A673 (cell line): ENCODE data around the gene HLCS. TPM values are rescaled to one million over a fixed set of nuclear protein-coding genes. Genes with fewer than 3 reads are reported as not detected.
A peak's percentile ranks its signal among the peaks of the same experiment; 100 is the strongest.

Experiments used
- BruUV-seq: library from RNA; stranded (reverse); fragments of 400-500 nt; replicated peaks from 2 replicates; lab custom pipeline; 2021; lab: Mats Ljungman, UMichigan
- CTCF ChIA-PET: fragments of 300-600 bp; sonication (Branson Sonifier 250); formaldehyde crosslinking; loops from one replicate; lab custom pipeline; 2022; ENCODE audit warnings: antibody characterized with exemption; lab: Charles Lee
- POLR2A ChIA-PET: fragments of 300-600 bp; sonication (Branson Sonifier 250); formaldehyde crosslinking; loops from one replicate; lab custom pipeline; 2022; ENCODE audit warnings: antibody characterized with exemption; ENCODE audit not compliant: low non-redundant PET; lab: Charles Lee
- DNase-seq: peaks from one replicate; pipeline ENCODE4 v3.0.0-alpha.2; 2015; ENCODE audit warnings: low spot score
- H3K27ac ChIP-seq: fragments of 200-600 bp; sonication (generic); 2 replicates; pipeline ENCODE4 v1.5.1; 2016; ENCODE audit warnings: mixed run types, low read depth, mild to moderate bottlenecking, mixed read lengths, antibody characterized with exemption, low read length; ENCODE audit not compliant: poor library complexity, severe bottlenecking
- H3K27me3 ChIP-seq: fragments of 200-600 bp; sonication (generic); replicated peaks from 2 replicates; pipeline ENCODE4 v1.6.1; 2017; ENCODE audit warnings: mixed run types, low read depth, mild to moderate bottlenecking, mixed read lengths, antibody characterized with exemption, low read length; ENCODE audit not compliant: insufficient read depth, poor library complexity
- H3K36me3 ChIP-seq: fragments of 200-600 bp; sonication (generic); 2 replicates; pipeline ENCODE4 v1.6.1; 2016; ENCODE audit warnings: mixed run types, mild to moderate bottlenecking, mixed read lengths, antibody characterized with exemption, low read length; ENCODE audit not compliant: insufficient read depth, poor library complexity, severe bottlenecking
- H3K4me1 ChIP-seq: fragments of 200-600 bp; sonication (generic); 2 replicates; pipeline ENCODE4 v1.6.1; 2017; ENCODE audit warnings: mixed run types, mild to moderate bottlenecking, mixed read lengths, antibody characterized with exemption, low read length; ENCODE audit not compliant: insufficient read depth, poor library complexity, severe bottlenecking
- H3K4me3 ChIP-seq: fragments of 200-600 bp; sonication (generic); 2 replicates; pipeline ENCODE4 v1.5.1; 2016; ENCODE audit warnings: low read depth, mixed run types, mild to moderate bottlenecking, mixed read lengths, low read length; ENCODE audit not compliant: poor library complexity, severe bottlenecking
- H3K9me3 ChIP-seq: fragments of 200-600 bp; sonication (generic); 2 replicates; pipeline ENCODE4 v1.6.1; 2016; ENCODE audit warnings: mixed run types, low read depth, mild to moderate bottlenecking, mixed read lengths, antibody characterized with exemption, low read length; ENCODE audit not compliant: poor library complexity, severe bottlenecking
- CTCF ChIP-seq: fragments of 300-800, 200-600 bp; sonication (generic); conservative IDR thresholded peaks from 2 replicates; pipeline ENCODE4 v1.5.1; 2017; ENCODE audit warnings: low read depth, mild to moderate bottlenecking, antibody characterized with exemption, low read length, moderate library complexity, mixed read lengths
- EZH2 ChIP-seq: fragments of 200-600 bp; sonication (generic); IDR thresholded peaks from 2 replicates; pipeline ENCODE4 v1.6.1; 2017; ENCODE audit warnings: borderline replicate concordance, low read depth, mild to moderate bottlenecking, mixed read lengths, antibody characterized with exemption, low read length; ENCODE audit not compliant: poor library complexity, severe bottlenecking
- intact Hi-C: fragments of 100-400 bp; cut with micrococcal nuclease; formaldehyde crosslinking; loops from one replicate; pipeline ENCODE4 v1.10.0; 2022; ENCODE audit not compliant: unreplicated experiment
- total RNA-seq: library from RNA; stranded (reverse); gene quantifications from 2 replicates; pipeline ENCODE4 v1.2.3, GENCODE V29; 2021

HLCS gene
- total RNA-seq, 1 experiment from 2014 or later: 15.3 TPM

- H3K9me3 ChIP-seq: no peaks in the 10 kb centered on the region
- CTCF ChIA-PET: interaction anchor here (0.6 kb wide), 1 partner anchor 76 kb away, joined by 3 read pairs; no protein-coding TSS in a partner anchor
- no peaks in the 10 kb centered on the region for H3K27me3 ChIP-seq
- no peaks in the 10 kb centered on the region for H3K4me1 ChIP-seq
- H3K4me3 ChIP-seq: no peak overlapping the region
- no peak overlapping the region for H3K27ac ChIP-seq
- no peak for TF ChIP-seq CTCF
- TF ChIP-seq EZH2: no peak
- POLR2A ChIA-PET: no interaction called here
- no peaks in the 10 kb centered on the region for H3K36me3 ChIP-seq
- intact Hi-C loops: no loop called here
- BruUV-seq: no TSS peak
- DNase-seq: no peak
Observed at GRCh38 chr21:36759348-36760083, 207.0 kb downstream of the HLCS start.

- intact Hi-C loops: no loop called here
- Histone ChIP-seq H3K27ac (no peak overlapping the region), H3K4me1 (no peaks in the 10 kb centered on the region), H3K9me3 (no peaks in the 10 kb centered on the region), H3K4me3 (no peak overlapping the region), H3K27me3 (no peaks in the 10 kb centered on the region), H3K36me3 (no peaks in the 10 kb centered on the region)
- no TSS peak for BruUV-seq
- peak; percentile 34; the same call in 1 of the 2 replicates for TF ChIP-seq CTCF
- no peak for TF ChIP-seq EZH2
- ChIA-PET CTCF (interaction anchor here (0.6 kb wide), 1 partner anchor 93 kb away, joined by 4 read pairs; no protein-coding TSS in a partner anchor), POLR2A (no interaction called here)
- DNase-seq: no peak
Observed at GRCh38 chr21:36757196-36757595, 209.3 kb downstream of the HLCS start.

- H3K4me3 ChIP-seq: no peak overlapping the region
- ChIA-PET POLR2A (no interaction called here), CTCF (no interaction called here)
- no peak for DNase-seq
- peaks cover 5% of the 10 kb centered on the region for H3K4me1 ChIP-seq
- intact Hi-C loops: no loop called here
- no peaks in the 10 kb centered on the region for H3K27me3 ChIP-seq
- TF ChIP-seq EZH2: no peak
- TF ChIP-seq CTCF: no peak
- H3K27ac ChIP-seq: no peak overlapping the region
- H3K36me3 ChIP-seq: no peaks in the 10 kb centered on the region
- no peaks in the 10 kb centered on the region for H3K9me3 ChIP-seq
- BruUV-seq: no TSS peak
Observed at GRCh38 chr21:36756527-36756926, 209.9 kb downstream of the HLCS start.
